ENCODE results near the gene PRLHR. TPM values are rescaled to one million over a fixed set of nuclear protein-coding genes. Genes with fewer than 3 reads are reported as not detected.

The PRLHR gene
- total and polyA plus RNA-seq, 10 of the 15 experiments (the other 5 are each of a cell fraction or from before 2014, with no cell fraction given): not detected

- Histone ChIP-seq H3K9ac (ENCODE audit: control insufficient read depth, insufficient read depth, low read length) (no peak overlapping the region), H3K27me3 (replicated peaks in 1 of 2; ENCODE audit: control insufficient read depth in 2 of 2, insufficient read depth in 2 of 2, low read length in 1 of 2) (no peaks in the 10 kb centered on the region; a peak in 2 of 4 replicates), H3K9me3 (replicated peaks; ENCODE audit: control insufficient read depth, insufficient read depth, low read length) (no peaks in the 10 kb centered on the region), H3K4me2 (ENCODE audit: control insufficient read depth, insufficient read depth) (no peak overlapping the region), H3K79me2 (ENCODE audit: control insufficient read depth, insufficient read depth, low read length) (no peaks in the 10 kb centered on the region), H3K4me1 (ENCODE audit: control insufficient read depth, insufficient read depth, low read length) (no peaks in the 10 kb centered on the region), H2AFZ (ENCODE audit: control insufficient read depth, low read depth, low read length) (no peak overlapping the region), H3K4me3 (no peak overlapping the region), H4K20me1 (ENCODE audit: control insufficient read depth, insufficient read depth) (no peaks in the 10 kb centered on the region; the same call in 1 of the 2 replicates), H3K27ac (ENCODE audit: control insufficient read depth, insufficient read depth) (no peak overlapping the region), H3K36me3 (ENCODE audit: control insufficient read depth in 2 of 2, insufficient read depth in 2 of 2, low read length in 1 of 2) (no peaks in the 10 kb centered on the region)
- BruUV-seq (replicated peaks): no TSS peak
- RAD21 ChIA-PET (ENCODE audit: unreplicated experiment): no interaction called here
- FAIRE-seq: no peak
- no peak for ATAC-seq
- SMC1A ChIA-PET (ENCODE audit: uncharacterized antibody, unreplicated experiment): no interaction called here
- POLR2A ChIA-PET: no interaction called here
- CTCF ChIA-PET: interaction anchor here (1.3 to 2.0 kb wide), 3 partner anchors 8 to 93 kb away, joined by 3 to 8 read pairs (median 4); no protein-coding TSS in a partner anchor
- TF ChIP-seq MAX (IDR thresholded peaks at IDR 0.05; ENCODE audit: low read depth, low read length): no peak
- no peak for TF ChIP-seq TCF7 (IDR thresholded peaks at IDR 0.05; ENCODE audit: borderline replicate concordance)
- TF ChIP-seq RCOR1 (conservative IDR thresholded peaks at IDR 0.05; ENCODE audit: low read depth, low read length): no peak
- no peak for TF ChIP-seq ZNF592 (IDR thresholded peaks at IDR 0.05)
- TF ChIP-seq USF2 (IDR thresholded peaks at IDR 0.05; ENCODE audit: borderline replicate concordance, low read depth, low read length): no peak
- TF ChIP-seq PML (IDR thresholded peaks at IDR 0.05; ENCODE audit: low read length): no peak
- DNase-seq (ENCODE audit: low read depth, low spot score): no peak
- in situ Hi-C loops (cut with MboI) (no loop called here), intact Hi-C loops (cut with micrococcal nuclease; ENCODE audit: unreplicated experiment) (no loop called here)
These were observed 32.9 kb upstream of the PRLHR start for GRCh38 chr10:118628397-118628796.
